ENCODE measurements around the gene AP3D1.

DNA sequence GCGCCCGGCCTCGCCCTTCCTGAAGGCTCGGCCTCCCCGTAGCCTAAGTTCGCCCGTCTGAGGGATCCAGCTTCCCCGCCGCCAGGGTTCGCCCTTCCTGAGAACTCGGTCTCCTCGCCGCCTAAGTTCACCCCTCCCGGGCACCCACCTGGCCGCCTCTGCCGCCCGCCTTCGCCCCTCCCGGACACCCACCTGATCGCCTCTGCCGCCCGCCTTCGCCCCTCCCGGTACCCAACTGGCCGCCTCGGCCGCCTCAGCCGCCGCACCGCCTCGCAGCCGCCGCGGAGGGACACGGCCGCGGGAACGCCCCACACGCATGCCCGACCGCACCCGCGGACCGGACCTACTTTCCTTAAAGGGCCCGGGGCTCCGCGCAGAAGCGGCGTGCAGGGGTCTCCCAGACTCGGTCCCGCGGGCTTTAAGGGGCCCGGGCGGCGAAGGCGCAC is 55.3 kb downstream of the AP3D1 start, which contains the start of gene MOB3A:
- TF ChIP-seq, protein P1, sequence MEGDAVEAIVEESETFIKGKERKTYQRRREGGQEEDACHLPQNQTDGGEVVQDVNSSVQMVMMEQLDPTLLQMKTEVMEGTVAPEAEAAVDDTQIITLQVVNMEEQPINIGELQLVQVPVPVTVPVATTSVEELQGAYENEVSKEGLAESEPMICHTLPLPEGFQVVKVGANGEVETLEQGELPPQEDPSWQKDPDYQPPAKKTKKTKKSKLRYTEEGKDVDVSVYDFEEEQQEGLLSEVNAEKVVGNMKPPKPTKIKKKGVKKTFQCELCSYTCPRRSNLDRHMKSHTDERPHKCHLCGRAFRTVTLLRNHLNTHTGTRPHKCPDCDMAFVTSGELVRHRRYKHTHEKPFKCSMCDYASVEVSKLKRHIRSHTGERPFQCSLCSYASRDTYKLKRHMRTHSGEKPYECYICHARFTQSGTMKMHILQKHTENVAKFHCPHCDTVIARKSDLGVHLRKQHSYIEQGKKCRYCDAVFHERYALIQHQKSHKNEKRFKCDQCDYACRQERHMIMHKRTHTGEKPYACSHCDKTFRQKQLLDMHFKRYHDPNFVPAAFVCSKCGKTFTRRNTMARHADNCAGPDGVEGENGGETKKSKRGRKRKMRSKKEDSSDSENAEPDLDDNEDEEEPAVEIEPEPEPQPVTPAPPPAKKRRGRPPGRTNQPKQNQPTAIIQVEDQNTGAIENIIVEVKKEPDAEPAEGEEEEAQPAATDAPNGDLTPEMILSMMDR (IDR thresholded peaks at IDR 0.05; ENCODE audit: extremely low read depth in 1 of 2, insufficient read depth in 1 of 2, low read depth in 1 of 2, low read length in 2 of 2), result peak; percentile 42 to 50
- TF ChIP-seq POLR2A (IDR thresholded peaks at IDR 0.05; ENCODE audit: low read depth, low read length), result no peak

All from endothelial cell of umbilical vein (primary cell).